IPS-NIHi11 (cell line): ENCODE measurements around the gene SLC49A3.

Experiments used
- DNase-seq: peaks from one replicate; pipeline ENCODE4 v3.0.0; 2012; ENCODE audit warnings: mixed read lengths, low spot score

SLC49A3 gene

GRCh38 chr4:666436-666810 is 22.5 kb downstream of the SLC49A3 start:
- no peak for DNase-seq

GRCh38 chr4:665751-666435 is 23.1 kb downstream of the SLC49A3 start:
- no peak for DNase-seq

- no peak for DNase-seq
These were observed 23.6 kb downstream of the SLC49A3 start for GRCh38 chr4:665381-665750.

GRCh38 chr4:664713-665231 is 24.2 kb downstream of the SLC49A3 start:
- no peak for DNase-seq

GRCh38 chr4:663438-664428 is 25.2 kb downstream of the SLC49A3 start:
- DNase-seq = peak; percentile 96

- DNase-seq = peak; percentile 38
These were observed 25.9 kb downstream of the SLC49A3 start for GRCh38 chr4:663046-663437.

- DNase-seq = no peak
These were observed 26.8 kb downstream of the SLC49A3 start for GRCh38 chr4:661881-662761.

- DNase-seq = no peak
These were observed 27.7 kb downstream of the SLC49A3 start for GRCh38 chr4:661231-661630.

- DNase-seq = no peak
These were observed 28.6 kb downstream of the SLC49A3 start for GRCh38 chr4:660401-660800.

- DNase-seq = no peak
These were observed 29.1 kb downstream of the SLC49A3 start for GRCh38 chr4:659851-660250.

GRCh38 chr4:658681-659667 is 30.0 kb downstream of the SLC49A3 start:
- no peak for DNase-seq

- DNase-seq = no peak
These were observed 30.9 kb downstream of the SLC49A3 start for GRCh38 chr4:657834-658667.

GRCh38 chr4:657338-657833 is 31.6 kb downstream of the SLC49A3 start:
- DNase-seq = no peak

GRCh38 chr4:656436-657337 is 32.3 kb downstream of the SLC49A3 start:
- no peak for DNase-seq

GRCh38 chr4:655464-656151 is 33.3 kb downstream of the SLC49A3 start:
- DNase-seq = no peak

- DNase-seq = no peak
These were observed 34.0 kb downstream of the SLC49A3 start for GRCh38 chr4:654871-655463.

GRCh38 chr4:654503-654845 is 34.5 kb downstream of the SLC49A3 start:
- DNase-seq = no peak
